Skeletal muscle satellite cell (primary cell): Measurements from ENCODE around the gene DPP6.
"Not testable (repeated sequence)": the region's sequence is repeated elsewhere in the genome, so short reads cannot be mapped to it uniquely, and the experiment has no call there.

Experiments used
- H3K27me3 ChIP-seq: 2 replicates; pipeline ENCODE4 v1.7.0; 2013; ENCODE audit warnings: low read length; ENCODE audit not compliant: control insufficient read depth, insufficient read depth
- H3K36me3 ChIP-seq: 2 replicates; pipeline ENCODE4 v1.7.0; 2013; ENCODE audit warnings: mild to moderate bottlenecking, control low read depth, low read length; ENCODE audit not compliant: insufficient read depth
- H3K4me1 ChIP-seq: 2 replicates; pipeline ENCODE4 v1.7.0; 2013; ENCODE audit warnings: low read length; ENCODE audit not compliant: control insufficient read depth, insufficient read depth
- H3K4me2 ChIP-seq: 2 replicates; pipeline ENCODE4 v1.7.0; 2013; ENCODE audit warnings: mild to moderate bottlenecking, low read length
- H3K4me3 ChIP-seq: 2 replicates; pipeline ENCODE4 v1.7.0; 2013; ENCODE audit warnings: low read length
- H3K9ac ChIP-seq: 2 replicates; pipeline ENCODE4 v1.7.0; 2013; ENCODE audit warnings: mild to moderate bottlenecking, low read depth, low read length, moderate library complexity
- H3K9me3 ChIP-seq: replicated peaks from 2 replicates; pipeline ENCODE4 v1.7.0; 2013; ENCODE audit warnings: mild to moderate bottlenecking, control low read depth, low read length

The DPP6 gene

DNA sequence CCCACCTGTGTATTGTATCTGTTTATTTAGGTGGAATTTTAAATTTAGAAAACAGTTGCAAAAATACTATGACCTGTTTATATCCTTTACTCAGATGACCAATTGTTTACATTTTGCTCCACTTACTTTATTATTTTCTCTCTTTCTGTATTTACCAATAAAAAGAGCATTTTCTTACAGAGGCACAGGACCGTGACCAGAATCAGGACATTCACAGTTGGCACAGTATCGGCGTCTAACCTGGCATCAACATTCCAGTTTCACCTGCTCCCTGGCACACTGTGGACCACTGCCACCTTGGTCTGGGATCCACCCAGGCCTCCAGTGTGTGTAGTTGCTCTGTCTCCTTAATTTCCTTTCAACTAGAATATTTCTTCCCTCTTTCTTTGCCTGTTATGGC is 39.9 kb downstream of the DPP6 start:
- H3K9ac ChIP-seq, H3K4me1 ChIP-seq, H3K9me3 ChIP-seq, H3K27me3 ChIP-seq, H3K36me3 ChIP-seq, H3K4me2 ChIP-seq, H3K4me3 ChIP-seq: not testable (repeated sequence)

DNA sequence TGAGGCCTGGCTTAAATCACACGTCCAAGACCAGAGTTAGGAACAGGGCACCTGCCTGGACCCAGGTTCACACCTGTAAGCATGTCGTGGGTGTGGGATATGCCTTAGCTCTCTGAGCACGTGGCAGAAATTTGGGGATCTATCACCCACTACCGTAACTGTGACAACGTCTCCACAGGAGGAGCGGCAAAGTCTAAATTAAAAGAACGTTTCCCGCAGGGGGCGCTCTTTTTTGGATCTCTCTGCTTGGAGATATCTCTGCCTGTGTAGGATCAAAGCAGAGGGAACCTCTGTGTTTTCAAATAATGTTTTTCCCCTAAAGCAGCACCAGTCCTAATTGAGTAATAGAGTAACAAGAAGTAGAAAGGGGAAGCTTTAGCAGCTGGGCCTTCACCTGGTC is 43.0 kb downstream of the DPP6 start:
- H3K9ac ChIP-seq, H3K36me3 ChIP-seq, H3K4me1 ChIP-seq, H3K4me2 ChIP-seq, H3K4me3 ChIP-seq, H3K27me3 ChIP-seq, H3K9me3 ChIP-seq: not testable (repeated sequence)

DNA sequence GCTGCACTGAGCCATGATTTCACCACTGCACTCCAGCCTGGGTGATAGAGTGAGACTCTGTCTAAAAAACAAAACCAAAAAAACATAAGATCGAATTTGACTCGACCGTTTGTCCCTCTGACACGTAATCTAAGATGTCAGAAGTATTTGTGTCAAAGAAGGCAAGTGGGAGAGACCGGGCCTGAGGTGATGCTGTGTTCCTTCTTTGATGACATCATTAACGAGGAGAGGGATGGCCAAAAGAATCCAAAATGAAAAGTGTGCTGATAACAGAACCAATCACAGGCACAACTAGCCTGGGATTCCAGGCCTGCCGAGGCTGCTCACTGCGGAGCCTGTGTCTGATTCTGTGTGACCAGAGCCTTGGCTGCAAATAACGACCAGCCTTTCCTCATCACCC is 52.9 kb downstream of the DPP6 start:
- not testable (repeated sequence) for H3K4me3 ChIP-seq, H3K4me1 ChIP-seq, H3K36me3 ChIP-seq, H3K4me2 ChIP-seq, H3K9me3 ChIP-seq, H3K27me3 ChIP-seq, H3K9ac ChIP-seq

DNA sequence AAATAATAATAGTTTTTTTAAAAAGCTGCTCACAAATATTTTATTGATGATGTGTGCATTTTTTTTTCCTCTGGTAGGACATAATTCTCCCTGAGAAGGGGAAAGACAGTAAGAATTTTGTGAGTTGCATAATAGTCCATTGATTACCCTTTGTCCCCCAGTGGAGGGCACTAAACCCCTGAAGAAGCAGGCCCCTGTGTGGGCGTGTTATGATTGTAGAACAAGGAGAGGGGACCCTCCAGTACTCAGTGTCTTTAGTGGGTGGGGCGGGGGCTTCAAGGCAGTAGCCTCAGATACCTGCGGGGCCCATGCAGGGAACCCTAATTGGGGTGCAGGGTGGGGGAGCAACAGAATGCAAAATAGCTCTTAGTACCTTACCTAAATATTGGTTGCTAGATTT is 57.4 kb downstream of the DPP6 start:
- not testable (repeated sequence) for H3K4me1 ChIP-seq, H3K4me2 ChIP-seq, H3K9ac ChIP-seq, H3K4me3 ChIP-seq, H3K27me3 ChIP-seq, H3K36me3 ChIP-seq, H3K9me3 ChIP-seq

DNA sequence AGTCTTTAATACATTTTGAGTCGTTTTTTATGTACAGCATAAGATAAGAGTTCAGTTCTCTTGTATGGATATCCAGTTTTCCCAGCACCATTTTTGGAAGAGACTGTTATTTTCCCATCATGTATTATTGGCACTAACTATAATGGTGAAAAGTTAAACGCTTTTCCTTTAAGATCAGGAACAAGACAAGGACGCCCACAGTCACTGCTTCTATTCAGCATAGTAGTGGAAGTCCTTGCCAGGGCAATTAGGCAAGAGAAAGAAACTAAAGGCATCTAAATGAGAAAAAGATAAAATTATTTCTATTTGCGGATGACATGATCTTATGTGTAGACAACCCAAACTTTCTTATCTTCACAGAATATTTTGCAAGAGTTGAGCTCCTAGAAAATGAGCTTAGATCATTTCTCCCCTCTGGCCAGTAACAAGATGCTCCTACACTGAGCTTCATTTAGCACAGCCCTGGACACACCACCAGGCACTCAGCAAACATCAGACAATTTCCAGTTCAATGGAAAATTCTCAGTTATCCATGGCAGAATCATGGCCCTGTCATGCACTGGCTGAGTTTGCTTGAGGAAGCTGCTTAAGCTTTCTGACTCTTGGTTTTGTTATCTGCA is 61.6 kb downstream of the DPP6 start:
- not testable (repeated sequence) for H3K9ac ChIP-seq, H3K27me3 ChIP-seq, H3K9me3 ChIP-seq, H3K4me2 ChIP-seq, H3K4me1 ChIP-seq, H3K4me3 ChIP-seq, H3K36me3 ChIP-seq

DNA sequence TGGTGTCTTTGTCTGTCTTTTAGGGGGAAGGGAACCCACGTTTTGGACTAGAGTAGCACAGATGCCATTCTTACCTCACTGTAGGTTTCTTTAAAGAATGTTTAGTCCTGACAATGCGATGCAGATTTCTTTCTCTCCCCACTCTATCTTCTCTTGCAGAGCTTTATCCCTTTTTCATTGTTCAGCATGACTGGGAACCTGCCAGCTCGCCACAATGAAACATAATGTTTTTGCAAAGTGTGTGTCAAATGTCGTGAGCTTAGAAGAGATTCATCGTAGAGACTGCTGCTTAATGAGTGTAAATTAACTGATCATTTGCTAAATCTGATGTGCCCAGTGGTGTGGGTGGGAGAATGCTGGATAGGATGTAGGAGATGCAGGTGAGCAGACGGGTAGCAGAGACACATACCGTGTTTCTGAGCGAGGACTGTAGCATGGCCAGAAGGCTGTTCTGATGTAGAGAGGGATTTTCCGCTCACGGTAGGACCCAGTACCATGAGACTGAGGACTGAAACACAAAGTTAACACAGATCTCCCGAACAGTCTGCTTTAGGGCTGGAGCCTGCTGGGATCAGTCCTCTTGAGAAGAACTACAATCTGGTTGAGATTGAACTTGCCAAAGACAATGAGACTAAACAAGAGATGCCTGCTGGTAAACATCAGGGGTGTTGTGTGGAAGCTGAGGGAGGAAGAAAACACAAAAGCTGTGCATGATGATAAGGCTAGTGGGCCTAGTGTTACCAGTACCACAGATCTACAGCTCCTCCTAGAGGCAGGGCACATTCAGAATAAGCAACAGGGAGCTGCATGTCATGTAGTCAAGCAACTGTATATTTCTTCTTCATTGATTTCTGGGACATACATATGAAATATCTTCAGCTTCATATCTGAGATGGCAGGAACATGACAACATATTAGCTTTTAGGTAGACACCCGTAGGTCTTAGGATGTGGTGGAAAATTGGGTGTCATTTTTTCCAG is 65.5 kb downstream of the DPP6 start:
- H3K9ac ChIP-seq, H3K36me3 ChIP-seq, H3K27me3 ChIP-seq, H3K4me2 ChIP-seq, H3K4me3 ChIP-seq, H3K9me3 ChIP-seq, H3K4me1 ChIP-seq: not testable (repeated sequence)

DNA sequence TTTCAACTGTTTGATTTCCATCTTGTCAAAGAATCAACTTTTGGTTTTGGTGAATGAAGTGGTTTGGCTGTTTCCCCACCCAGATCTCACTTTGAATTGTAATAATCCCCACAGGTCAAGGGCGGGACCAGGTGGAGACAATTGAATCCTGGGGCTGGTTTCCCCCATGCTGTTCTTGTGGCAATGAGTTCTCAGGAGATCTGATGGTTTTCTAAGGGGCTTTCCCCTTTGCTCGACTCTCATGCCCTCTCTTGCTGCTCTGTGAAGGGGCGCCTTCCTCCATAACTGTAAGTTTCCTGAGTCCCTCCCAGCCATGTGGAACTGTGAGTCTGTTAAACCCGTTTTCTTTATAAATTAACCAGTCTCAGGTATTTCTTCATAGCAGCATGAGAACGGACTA is 68.6 kb downstream of the DPP6 start:
- H3K4me2 ChIP-seq, H3K9me3 ChIP-seq, H3K9ac ChIP-seq, H3K4me3 ChIP-seq, H3K36me3 ChIP-seq, H3K27me3 ChIP-seq, H3K4me1 ChIP-seq: not testable (repeated sequence)

DNA sequence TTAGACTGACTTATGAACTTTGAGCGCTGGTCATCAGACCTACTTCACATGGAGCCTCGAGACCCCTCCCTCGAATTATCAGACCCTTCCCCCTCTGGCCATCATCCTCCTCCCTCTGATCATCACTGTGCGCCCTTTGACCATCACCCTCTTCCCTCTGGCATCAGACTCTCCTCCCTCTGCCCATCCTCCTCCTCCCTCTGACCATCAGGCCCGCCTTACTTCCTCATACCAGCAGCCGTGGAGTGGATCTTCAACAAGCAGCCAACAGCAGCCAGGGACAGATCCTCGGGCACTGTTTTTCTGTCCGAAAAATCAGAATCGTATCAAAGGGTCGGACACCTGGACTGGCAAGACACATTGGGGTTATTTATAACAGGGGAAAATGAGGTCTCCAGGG is 70.5 kb downstream of the DPP6 start:
- not testable (repeated sequence) for H3K36me3 ChIP-seq, H3K27me3 ChIP-seq, H3K9ac ChIP-seq, H3K9me3 ChIP-seq, H3K4me2 ChIP-seq, H3K4me3 ChIP-seq, H3K4me1 ChIP-seq

DNA sequence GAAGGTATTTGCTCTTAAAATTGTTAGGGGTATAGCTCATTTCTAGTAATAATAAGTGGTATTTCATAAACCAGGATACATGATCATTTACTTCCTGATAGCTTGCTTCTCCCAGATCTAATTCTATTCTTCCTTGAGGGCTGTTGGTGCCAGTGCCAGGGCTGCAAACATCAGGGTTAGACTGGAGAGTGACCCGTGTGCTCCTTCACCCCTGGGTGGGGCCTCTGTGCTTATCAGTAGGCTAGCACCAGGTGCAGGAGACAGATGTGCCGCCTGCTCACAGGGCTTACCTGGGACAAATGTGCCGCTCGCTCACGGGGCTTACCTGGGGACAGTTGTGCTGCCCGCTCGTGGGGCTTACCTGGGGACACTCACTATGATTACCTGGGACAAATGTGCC is 71.2 kb downstream of the DPP6 start:
- H3K27me3 ChIP-seq, H3K4me2 ChIP-seq, H3K36me3 ChIP-seq, H3K4me3 ChIP-seq, H3K4me1 ChIP-seq, H3K9ac ChIP-seq, H3K9me3 ChIP-seq: not testable (repeated sequence)

DNA sequence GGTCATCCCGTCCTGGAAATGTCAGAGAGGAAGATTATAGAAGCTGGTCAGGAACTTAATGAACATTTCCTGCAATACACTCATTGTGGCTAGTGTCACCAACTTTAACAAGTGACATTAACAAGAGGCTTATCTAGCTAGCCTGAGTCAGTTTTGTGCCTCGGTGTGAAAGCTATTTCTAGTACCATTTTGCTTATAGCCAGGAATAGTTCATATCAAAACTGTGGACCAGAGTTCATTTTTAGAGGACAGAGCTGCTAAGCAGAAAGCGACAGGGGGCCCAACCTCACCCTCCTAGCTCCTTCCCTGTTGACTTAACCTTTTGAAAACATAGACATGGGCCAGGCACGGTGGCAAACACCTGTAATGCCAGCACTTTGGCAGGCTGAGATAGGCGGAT is 76.9 kb downstream of the DPP6 start:
- not testable (repeated sequence) for H3K36me3 ChIP-seq, H3K4me3 ChIP-seq, H3K27me3 ChIP-seq, H3K9ac ChIP-seq, H3K4me1 ChIP-seq, H3K4me2 ChIP-seq, H3K9me3 ChIP-seq

DNA sequence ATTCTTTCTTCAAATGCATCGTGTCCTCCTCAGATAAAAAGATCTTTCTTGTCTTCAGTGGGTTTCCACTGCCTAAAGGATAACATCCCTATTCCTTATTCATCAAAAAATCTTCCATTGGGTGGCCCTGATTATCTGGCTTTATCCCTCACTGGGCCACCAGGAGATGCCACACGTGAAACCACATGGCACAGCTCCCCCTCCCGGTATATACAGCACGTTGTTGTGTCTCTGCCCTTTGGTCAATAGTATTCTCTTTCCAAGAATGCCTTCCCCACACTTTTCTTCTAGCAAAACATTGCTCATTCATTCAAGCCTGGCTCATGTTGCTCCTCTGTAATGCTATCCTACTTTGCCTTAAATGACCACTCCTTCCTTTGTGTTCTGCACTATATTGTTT is 80.4 kb downstream of the DPP6 start:
- not testable (repeated sequence) for H3K9me3 ChIP-seq, H3K27me3 ChIP-seq

DNA sequence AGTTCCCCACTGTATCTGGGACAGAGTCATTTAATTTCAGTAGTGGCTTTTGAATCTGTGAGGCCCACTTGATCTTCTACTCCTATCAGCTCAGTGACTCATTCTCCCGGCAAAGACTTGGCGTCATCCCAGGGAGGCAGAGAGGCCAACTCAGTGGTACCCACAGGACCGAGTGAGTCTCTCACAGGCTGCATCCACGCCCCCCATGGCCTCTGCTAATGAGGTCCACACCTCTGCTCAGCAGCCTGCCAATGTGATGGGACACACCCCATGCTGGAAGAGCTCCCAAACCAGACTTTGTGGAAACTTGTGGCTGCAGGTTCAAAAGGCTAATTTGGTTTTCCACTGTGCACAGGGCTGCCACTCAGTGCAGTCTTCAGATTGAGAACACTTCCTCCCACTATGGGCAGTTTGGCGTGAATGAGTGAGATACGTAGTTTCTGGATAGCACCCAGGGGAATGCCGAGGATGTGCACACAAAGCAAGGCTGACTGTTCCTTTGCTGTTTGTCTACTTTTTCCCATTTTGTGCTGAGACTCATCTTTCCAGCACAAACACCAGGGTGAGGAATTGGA is 81.6 kb downstream of the DPP6 start:
- H3K4me3 ChIP-seq, H3K27me3 ChIP-seq, H3K9ac ChIP-seq, H3K4me1 ChIP-seq, H3K36me3 ChIP-seq, H3K4me2 ChIP-seq, H3K9me3 ChIP-seq: not testable (repeated sequence)

More for the DNA sequence above, 80.4 kb downstream of the DPP6 start:
- not testable (repeated sequence) for H3K4me2 ChIP-seq, H3K9ac ChIP-seq, H3K4me1 ChIP-seq, H3K4me3 ChIP-seq, H3K36me3 ChIP-seq
